Smooth muscle cell (in vitro differentiated cells): Measurements from ENCODE around the gene TBC1D23. TPM values are rescaled to one million over a fixed set of nuclear protein-coding genes. Genes with fewer than 3 reads are reported as not detected.
A peak's percentile ranks its signal among the peaks of the same experiment; 100 is the strongest.
"Not testable (repeated sequence)": the region's sequence is repeated elsewhere in the genome, so short reads cannot be mapped to it uniquely, and the experiment has no call there.

Experiments
- DNase-seq: peaks from one replicate; lab custom pipeline; 2025; ENCODE audit not compliant: unreplicated experiment; lab: John Stamatoyannopoulos, UW
- H2AFZ ChIP-seq: fragments of 200-600 bp; sonication (generic); 2 replicates; pipeline ENCODE4 v1.6.0; 2016; ENCODE audit warnings: antibody characterized with exemption, low read depth, mild to moderate bottlenecking
- H3F3A ChIP-seq: fragments of 200-600 bp; sonication (generic); 2 replicates; pipeline ENCODE4 v1.6.0; 2017; ENCODE audit warnings: antibody characterized with exemption, low read depth
- H3K27ac ChIP-seq: fragments of 200-600 bp; sonication (generic); 2 replicates; pipeline ENCODE4 v1.5.1; 2016; ENCODE audit warnings: low read depth, mild to moderate bottlenecking
- H3K27me3 ChIP-seq: fragments of 200-600 bp; sonication (generic); 2 replicates; pipeline ENCODE4 v1.6.1; 2016; ENCODE audit warnings: low read depth, mild to moderate bottlenecking
- H3K36me3 ChIP-seq: fragments of 200-600 bp; sonication (generic); 2 replicates; pipeline ENCODE4 v1.5.1; 2016; ENCODE audit warnings: low read depth
- H3K4me1 ChIP-seq: fragments of 200-600 bp; sonication (generic); 2 replicates; pipeline ENCODE4 v1.5.1; 2016; ENCODE audit warnings: low read depth
- H3K4me2 ChIP-seq: fragments of 200-600 bp; sonication (generic); 2 replicates; pipeline ENCODE4 v1.6.0; 2016; ENCODE audit warnings: mild to moderate bottlenecking
- H3K4me3 ChIP-seq: fragments of 200-600 bp; sonication (generic); 2 replicates; pipeline ENCODE4 v1.5.1; 2016; ENCODE audit warnings: mild to moderate bottlenecking
- H3K79me2 ChIP-seq: fragments of 200-600 bp; sonication (generic); 2 replicates; pipeline ENCODE4 v1.6.0; 2016; ENCODE audit warnings: low read depth, mild to moderate bottlenecking
- H3K9ac ChIP-seq: fragments of 200-600 bp; sonication (generic); 2 replicates; pipeline ENCODE4 v1.6.0; 2016; ENCODE audit warnings: low read depth
- H3K9me3 ChIP-seq: fragments of 200-600 bp; sonication (generic); replicated peaks from 2 replicates; pipeline ENCODE4 v1.5.1; 2016; ENCODE audit warnings: low read depth
- H4K20me1 ChIP-seq: fragments of 200-600 bp; sonication (generic); 2 replicates; pipeline ENCODE4 v1.6.0; 2016; ENCODE audit warnings: low read depth
- WGBS: methylation state at CpG from one replicate; pipeline ENCODE4 v1.1.7; 2016; ENCODE audit warnings: low lambda C conversion rate; 5-methylcytosine and 5-hydroxymethylcytosine counted together
- polyA plus RNA-seq: library from polyadenylated mRNA; unstranded; fragments of >200 nt; fragmentation: Nextera tagmentation; extraction: Ambion mirVana; gene quantifications from 2 replicates; pipeline ENCODE4 v1.2.1, GENCODE V29; 2016
- total RNA-seq: library from RNA; depleted of rRNA; stranded (reverse); fragments of >200 nt; gene quantifications from 2 replicates; pipeline ENCODE4 v1.2.3, GENCODE V29; 2014
- TF ChIP-seq, protein P1 (sequence below): fragments of 200-600 bp; sonication (generic); IDR thresholded peaks from 2 replicates; pipeline ENCODE4 v1.5.1; 2017; ENCODE audit warnings: borderline replicate concordance, mild to moderate bottlenecking, antibody characterized with exemption; ENCODE audit not compliant: insufficient read depth, poor library complexity, severe bottlenecking

TBC1D23 gene
- total and polyA plus RNA-seq, 2 experiments from 2014 or later, result 36.0 to 77.7 TPM

DNA sequence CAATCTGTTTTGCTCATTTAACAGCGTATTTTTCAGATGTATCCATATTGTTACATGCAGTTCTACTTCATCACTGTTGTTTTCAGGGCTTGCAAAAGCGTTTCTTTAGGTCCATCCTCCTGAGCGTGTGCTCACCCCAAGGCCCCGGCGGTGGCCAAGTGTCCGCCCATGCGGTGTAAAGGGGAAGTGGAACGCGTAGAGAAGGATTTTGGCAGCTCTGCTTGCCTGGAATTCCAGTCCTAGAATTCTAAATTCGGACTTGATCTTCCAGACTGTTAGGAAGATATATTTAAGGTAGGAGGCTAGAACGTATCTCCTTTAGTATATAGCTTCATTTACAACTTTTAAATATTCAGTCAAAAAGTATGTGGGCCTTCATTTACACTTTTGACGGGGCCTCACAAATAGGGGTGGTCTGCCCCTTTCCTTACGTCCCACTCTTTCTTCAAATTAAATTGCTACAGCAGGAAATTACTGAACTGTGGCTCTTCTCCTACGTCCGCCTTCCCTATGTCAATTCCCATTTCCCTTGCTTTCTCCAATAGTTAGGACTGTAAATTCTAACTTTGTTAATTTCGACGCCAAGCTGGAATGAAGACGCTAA, 609 bp upstream of the TBC1D23 start:
- Histone ChIP-seq H4K20me1 (peaks cover 36% of the 10 kb centered on the region), H3K36me3 (no peaks in the 10 kb centered on the region), H3F3A (no peaks in the 10 kb centered on the region), H3K4me2 (peak overlapping the region; percentile 87), H3K27me3 (no peaks in the 10 kb centered on the region), H3K27ac (peak overlapping the region; percentile 99), H3K4me3 (peak overlapping the region; percentile 77), H3K79me2 (peaks cover 42% of the 10 kb centered on the region), H2AFZ (peak overlapping the region; percentile 83), H3K9ac (peak overlapping the region; percentile 98), H3K4me1 (peaks cover 30% of the 10 kb centered on the region), H3K9me3 (no peaks in the 10 kb centered on the region)
- no peak for DNase-seq
- 19% methylated on average over 18 of the region's 18 CpGs for WGBS
- TF ChIP-seq, protein P1, sequence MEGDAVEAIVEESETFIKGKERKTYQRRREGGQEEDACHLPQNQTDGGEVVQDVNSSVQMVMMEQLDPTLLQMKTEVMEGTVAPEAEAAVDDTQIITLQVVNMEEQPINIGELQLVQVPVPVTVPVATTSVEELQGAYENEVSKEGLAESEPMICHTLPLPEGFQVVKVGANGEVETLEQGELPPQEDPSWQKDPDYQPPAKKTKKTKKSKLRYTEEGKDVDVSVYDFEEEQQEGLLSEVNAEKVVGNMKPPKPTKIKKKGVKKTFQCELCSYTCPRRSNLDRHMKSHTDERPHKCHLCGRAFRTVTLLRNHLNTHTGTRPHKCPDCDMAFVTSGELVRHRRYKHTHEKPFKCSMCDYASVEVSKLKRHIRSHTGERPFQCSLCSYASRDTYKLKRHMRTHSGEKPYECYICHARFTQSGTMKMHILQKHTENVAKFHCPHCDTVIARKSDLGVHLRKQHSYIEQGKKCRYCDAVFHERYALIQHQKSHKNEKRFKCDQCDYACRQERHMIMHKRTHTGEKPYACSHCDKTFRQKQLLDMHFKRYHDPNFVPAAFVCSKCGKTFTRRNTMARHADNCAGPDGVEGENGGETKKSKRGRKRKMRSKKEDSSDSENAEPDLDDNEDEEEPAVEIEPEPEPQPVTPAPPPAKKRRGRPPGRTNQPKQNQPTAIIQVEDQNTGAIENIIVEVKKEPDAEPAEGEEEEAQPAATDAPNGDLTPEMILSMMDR, result no peak

DNA sequence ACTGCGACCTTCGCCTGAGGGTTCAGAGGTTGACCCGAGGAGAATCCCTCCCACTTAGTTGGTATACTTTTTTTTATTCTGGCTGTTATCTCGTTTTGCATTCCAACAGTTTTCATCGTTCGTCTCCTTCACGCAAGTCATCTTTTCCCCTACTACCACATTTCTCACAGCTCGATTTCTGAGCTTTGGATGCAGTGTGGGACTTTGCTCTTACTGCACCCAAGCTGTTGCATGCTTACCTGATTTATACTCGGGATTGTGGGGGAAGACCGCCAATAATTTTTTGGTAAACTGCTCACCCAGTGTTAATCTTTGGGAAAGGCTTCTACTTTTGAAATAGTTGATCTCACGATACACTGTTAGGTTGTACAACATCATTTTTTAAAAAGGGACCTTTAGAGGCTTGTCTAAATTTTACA, 702 bp downstream of the TBC1D23 start:
- no peak for DNase-seq
- TF ChIP-seq, protein P1, result no peak
- Histone ChIP-seq H3K79me2 (peaks cover 55% of the 10 kb centered on the region), H2AFZ (no peak overlapping the region), H4K20me1 (peaks cover 49% of the 10 kb centered on the region), H3K9ac (peak overlapping the region; percentile 98), H3F3A (no peaks in the 10 kb centered on the region), H3K4me2 (peak overlapping the region; percentile 86), H3K36me3 (no peaks in the 10 kb centered on the region), H3K9me3 (no peaks in the 10 kb centered on the region), H3K4me1 (peaks cover 26% of the 10 kb centered on the region), H3K27me3 (no peaks in the 10 kb centered on the region), H3K4me3 (peak overlapping the region; percentile 77), H3K27ac (peak overlapping the region; percentile 99)
- WGBS, result 7% methylated on average over 11 of the region's 11 CpGs

DNA sequence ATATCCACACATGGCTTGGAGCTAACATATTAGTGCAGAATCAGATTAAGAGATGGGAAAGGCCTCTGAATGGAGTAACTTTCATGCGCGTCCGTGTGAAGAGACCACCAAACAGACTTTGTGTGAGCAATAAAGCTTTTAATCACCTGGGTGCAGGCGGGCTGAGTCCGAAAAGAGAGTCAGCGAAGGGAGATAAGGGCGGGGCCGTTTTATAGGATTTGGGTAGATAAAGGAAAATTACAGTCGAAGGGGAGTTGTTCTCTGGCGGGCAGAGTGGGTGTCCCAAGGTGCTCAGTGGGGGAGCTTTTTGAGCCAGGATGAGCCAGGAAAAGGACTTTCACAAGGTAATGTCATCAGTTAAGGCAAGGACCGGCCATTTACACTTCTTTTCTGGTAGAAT, 2.1 kb downstream of the TBC1D23 start:
- H3K79me2 ChIP-seq, result peaks cover 69% of the 10 kb centered on the region
- not testable (repeated sequence) for H3K27me3 ChIP-seq, H2AFZ ChIP-seq, H3K36me3 ChIP-seq, H3K9me3 ChIP-seq, H3F3A ChIP-seq, DNase-seq, H3K27ac ChIP-seq, H3K9ac ChIP-seq
- H3K4me3 ChIP-seq, result peak overlapping the region; percentile 77
- 38% methylated on average over 11 of the region's 11 CpGs for WGBS
- peaks cover 63% of the 10 kb centered on the region for H4K20me1 ChIP-seq
- H3K4me1 ChIP-seq, result peaks cover 13% of the 10 kb centered on the region
- peak overlapping the region; percentile 86 for H3K4me2 ChIP-seq

DNA sequence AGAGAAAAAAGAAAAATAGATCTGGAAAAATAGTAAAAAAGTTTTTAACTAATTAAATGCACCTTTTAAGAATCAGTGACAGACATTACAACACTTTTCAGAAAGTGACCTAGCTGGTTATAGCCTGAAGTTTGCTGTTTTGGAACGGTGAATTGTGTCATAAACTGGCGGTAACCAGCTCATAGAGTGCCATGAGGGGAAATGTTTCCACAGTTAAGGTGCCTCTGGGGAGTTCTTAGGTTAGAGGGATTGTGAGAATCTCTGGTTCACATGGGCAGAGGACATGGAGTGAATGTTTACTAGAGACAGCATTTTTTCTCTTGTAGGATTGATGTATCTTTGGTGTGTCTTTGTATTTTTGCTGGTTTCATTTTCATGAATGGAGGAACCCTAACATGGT, 2.8 kb downstream of the TBC1D23 start:
- Histone ChIP-seq H3K27ac (peak overlapping the region; percentile 33), H3K27me3 (no peaks in the 10 kb centered on the region), H3K4me3 (no peak overlapping the region), H3K9me3 (no peaks in the 10 kb centered on the region), H4K20me1 (peaks cover 70% of the 10 kb centered on the region), H3F3A (no peaks in the 10 kb centered on the region), H2AFZ (no peak overlapping the region), H3K79me2 (peaks cover 76% of the 10 kb centered on the region), H3K4me2 (peak overlapping the region; percentile 86), H3K9ac (no peak overlapping the region), H3K36me3 (no peaks in the 10 kb centered on the region), H3K4me1 (peaks cover 13% of the 10 kb centered on the region)
- WGBS, result 79% methylated on average over 2 of the region's 2 CpGs
- DNase-seq, result no peak
- TF ChIP-seq, protein P1, result no peak
